HCT116 (cell line): Measurements from ENCODE around the gene UBALD2. TPM values are rescaled to one million over a fixed set of nuclear protein-coding genes. Genes with fewer than 3 reads are reported as not detected.
A peak's percentile ranks its signal among the peaks of the same experiment; 100 is the strongest.

ENCODE experiments used
- ATAC-seq: fragments of 200-7000 bp; cut with Tn5 transposase; 2 replicates; pipeline ENCODE4 v1.9.1; 2020; ENCODE audit warnings: mild to moderate bottlenecking, moderate library complexity
- BruUV-seq: library from RNA; stranded (reverse); fragments of 400-500 nt; replicated peaks from 2 replicates; lab custom pipeline; 2021; lab: Mats Ljungman, UMichigan
- CTCF ChIA-PET: fragments of 300-600 bp; sonication (Branson Sonifier 250); formaldehyde crosslinking; loops from one replicate; lab custom pipeline; 2021; ENCODE audit warnings: antibody characterized with exemption; lab: Charles Lee
- POLR2A ChIA-PET: fragments of 300-600, 350-600 bp; sonication (Branson Sonifier 250); formaldehyde crosslinking; loops from one replicate; lab custom pipeline; 2021; ENCODE audit warnings: antibody characterized with exemption; lab: Charles Lee
- RAD21 ChIA-PET, 2 experiments: fragments of 300-600 bp; sonication (Branson Sonifier 250); formaldehyde crosslinking; loops; one replicate each; lab custom pipeline; 2023; ENCODE audit warnings: low total read pairs in 2 of 2; ENCODE audit not compliant: uncharacterized antibody in 2 of 2, unreplicated experiment in 2 of 2, low non-redundant PET in 1 of 2; lab: Charles Lee
- DNase-seq: peaks from one replicate; pipeline ENCODE4 v3.0.0-alpha.2; 2010; ENCODE audit warnings: low read depth, low spot score
- H2AFZ ChIP-seq: fragments of 200-600 bp; shearing (Covaris generic), sonication (generic); 2 replicates; pipeline ENCODE4 v1.6.1; 2017; ENCODE audit warnings: low read depth, mixed run types, mixed read lengths, antibody characterized with exemption, low read length; ENCODE audit not compliant: poor library complexity, severe bottlenecking
- H3K27ac ChIP-seq: 2 replicates; pipeline ENCODE4 v1.5.1; 2012; ENCODE audit warnings: low read depth, low read length
- H3K27me3 ChIP-seq: fragments of 200-600 bp; sonication (generic); 2 replicates; pipeline ENCODE4 v1.6.1; 2016; ENCODE audit warnings: mixed run types, low read length, mixed read lengths; ENCODE audit not compliant: insufficient read depth
- H3K36me3 ChIP-seq, 2 experiments: fragments of 200-500 bp in 1 of 2; fragments of 200-600 bp in 1 of 2; sonication (Bioruptor generic) in 1 of 2; sonication (generic) in 1 of 2; 2 replicates each; pipeline versions ENCODE4 v1.5.1 to v1.6.1; 2014 to 2016; ENCODE audit warnings: low read length in 2 of 2, inconsistent platforms in 1 of 2, mixed read lengths in 1 of 2, mixed run types in 1 of 2; ENCODE audit not compliant: insufficient read depth in 2 of 2, control insufficient read depth in 1 of 2
- H3K4me1 ChIP-seq, 2 experiments: fragments of 200-600 bp in 1 of 2; sonication (generic) in 1 of 2; 2 replicates each; pipeline versions ENCODE4 v1.5.1 to v1.6.1; 2012 to 2017; ENCODE audit warnings: low read length in 2 of 2, inconsistent platforms in 1 of 2, mild to moderate bottlenecking in 1 of 2, mixed read lengths in 1 of 2, mixed run types in 1 of 2, moderate library complexity in 1 of 2; ENCODE audit not compliant: insufficient read depth in 2 of 2, control insufficient read depth in 1 of 2
- H3K4me2 ChIP-seq: fragments of 200-600 bp; sonication (generic); 2 replicates; pipeline ENCODE4 v1.6.1; 2017; ENCODE audit warnings: mixed run types, low read length, mixed read lengths
- H3K4me3 ChIP-seq, 2 experiments: fragments of 200-600 bp in 1 of 2; sonication (generic) in 1 of 2; replicated peaks in 1 of 2; 2 replicates each; pipeline ENCODE4 v1.5.1; 2011 to 2016; ENCODE audit warnings: low read length in 2 of 2, control low read depth in 1 of 2, low read depth in 1 of 2, mild to moderate bottlenecking in 1 of 2, mixed read lengths in 1 of 2, mixed run types in 1 of 2
- H3K79me2 ChIP-seq: fragments of 200-600 bp; sonication (generic); 2 replicates; pipeline ENCODE4 v1.6.1; 2017; ENCODE audit warnings: mild to moderate bottlenecking, mixed run types, low read length, moderate library complexity, mixed read lengths; ENCODE audit not compliant: insufficient read depth
- H3K9ac ChIP-seq: fragments of 200-600 bp; sonication (generic); 2 replicates; pipeline ENCODE4 v1.6.1; 2016; ENCODE audit warnings: low read length, mixed read lengths
- H3K9me2 ChIP-seq: fragments of 200-600 bp; sonication (generic), shearing (Covaris generic); 2 replicates; pipeline ENCODE4 v1.6.1; 2017; ENCODE audit warnings: mixed run types, mild to moderate bottlenecking, moderate library complexity; ENCODE audit not compliant: insufficient read depth
- H3K9me3 ChIP-seq, 2 experiments: fragments of 200-500 bp in 1 of 2; fragments of 200-600 bp in 1 of 2; sonication (Bioruptor generic) in 1 of 2; sonication (generic) in 1 of 2; 2 replicates each; pipeline ENCODE4 v1.6.1; 2014 to 2017; ENCODE audit warnings: low read length in 2 of 2, mixed read lengths in 2 of 2, inconsistent platforms in 1 of 2, low read depth in 1 of 2, mild to moderate bottlenecking in 1 of 2, mixed run types in 1 of 2, moderate library complexity in 1 of 2; ENCODE audit not compliant: control insufficient read depth in 1 of 2, insufficient read depth in 1 of 2
- H4K20me1 ChIP-seq: fragments of 200-600 bp; sonication (generic), shearing (Covaris generic); 2 replicates; pipeline ENCODE4 v1.6.1; 2017; ENCODE audit warnings: mixed run types, mild to moderate bottlenecking, moderate library complexity; ENCODE audit not compliant: insufficient read depth
- CBX3 ChIP-seq: IDR thresholded peaks from 2 replicates; pipeline ENCODE4 v1.6.1; 2012; ENCODE audit warnings: low read depth
- EZH2 ChIP-seq: fragments of 200-600 bp; sonication (generic); IDR thresholded peaks from 2 replicates; pipeline ENCODE4 v1.6.1; 2017; ENCODE audit warnings: antibody characterized with exemption, mixed run types
- EZH2phosphoT487 ChIP-seq: fragments of 200-600 bp; IDR thresholded peaks from 2 replicates; pipeline ENCODE4 v1.6.1; 2018; ENCODE audit warnings: antibody characterized with exemption, borderline replicate concordance
- FOSL1 ChIP-seq: IDR thresholded peaks from 2 replicates; pipeline ENCODE4 v1.6.1; 2012; ENCODE audit warnings: low read depth
- JUND ChIP-seq: IDR thresholded peaks from 2 replicates; pipeline ENCODE4 v1.6.1; 2012
- MAX ChIP-seq: IDR thresholded peaks from 2 replicates; pipeline ENCODE4 v1.6.1; 2012
- POLR2AphosphoS5 ChIP-seq: IDR thresholded peaks from 2 replicates; pipeline ENCODE4 v1.6.1; 2011; ENCODE audit warnings: mild to moderate bottlenecking, low read depth, low read length, moderate library complexity
- RAD21 ChIP-seq: IDR thresholded peaks from 2 replicates; pipeline ENCODE4 v1.6.1; 2012; ENCODE audit warnings: low read depth, mild to moderate bottlenecking
- REST ChIP-seq: IDR thresholded peaks from 2 replicates; pipeline ENCODE4 v1.6.1; 2012; ENCODE audit warnings: low read depth
- SIN3A ChIP-seq: IDR thresholded peaks from 2 replicates; pipeline ENCODE4 v1.6.1; 2012; ENCODE audit warnings: low read depth
- SRF ChIP-seq: IDR thresholded peaks from 2 replicates; pipeline ENCODE4 v1.6.1; 2012; ENCODE audit warnings: low read depth
- TCF7L2 ChIP-seq: IDR thresholded peaks from 2 replicates; pipeline ENCODE4 v1.7.0; 2011; ENCODE audit warnings: borderline replicate concordance, inconsistent platforms; ENCODE audit not compliant: insufficient read depth, insufficient read length; ENCODE audit errors: extremely low read depth
- YY1 ChIP-seq: IDR thresholded peaks from 2 replicates; pipeline ENCODE4 v1.6.1; 2011; ENCODE audit warnings: low read length, low read depth, moderate library complexity, mild to moderate bottlenecking; ENCODE audit not compliant: insufficient replicate concordance; ENCODE audit errors: extremely low read depth
- ZBTB33 ChIP-seq: IDR thresholded peaks from 2 replicates; pipeline ENCODE4 v1.6.1; 2011; ENCODE audit warnings: mild to moderate bottlenecking, low read length, moderate library complexity; ENCODE audit not compliant: insufficient replicate concordance; ENCODE audit errors: extremely low read depth
- ZFX ChIP-seq: fragments of 450-650 bp; IDR thresholded peaks from 2 replicates; pipeline ENCODE4 v1.6.1; 2017
- intact Hi-C: fragments of 100-400 bp; cut with micrococcal nuclease; formaldehyde crosslinking; loops from 2 replicates; pipeline ENCODE4 v1.10.0; 2022
- total RNA-seq: library from RNA; stranded (reverse); gene quantifications from one replicate; pipeline ENCODE4 v1.2.1, GENCODE V29; 2021; ENCODE audit not compliant: unreplicated experiment
- TF ChIP-seq, protein P1 (sequence below): IDR thresholded peaks from 2 replicates; pipeline ENCODE4 v1.6.1; 2012
- TF ChIP-seq, protein P2 (sequence below), 3 experiments: fragments of 200-600 bp in 1 of 3; sonication (generic) in 1 of 3; IDR thresholded peaks in 2 of 3; conservative IDR thresholded peaks in 1 of 3; 2 replicates each; pipeline ENCODE4 v1.5.1; 2012 to 2017; ENCODE audit warnings: low read depth in 2 of 3, low read length in 2 of 3, antibody characterized with exemption in 1 of 3, borderline replicate concordance in 1 of 3, control low read depth in 1 of 3, mild to moderate bottlenecking in 1 of 3, mixed read lengths in 1 of 3, mixed run types in 1 of 3, moderate library complexity in 1 of 3; ENCODE audit not compliant: insufficient read depth in 1 of 3

Gene UBALD2
- total RNA-seq, 1 experiment from 2014 or later, result 94.3 TPM

DNA sequence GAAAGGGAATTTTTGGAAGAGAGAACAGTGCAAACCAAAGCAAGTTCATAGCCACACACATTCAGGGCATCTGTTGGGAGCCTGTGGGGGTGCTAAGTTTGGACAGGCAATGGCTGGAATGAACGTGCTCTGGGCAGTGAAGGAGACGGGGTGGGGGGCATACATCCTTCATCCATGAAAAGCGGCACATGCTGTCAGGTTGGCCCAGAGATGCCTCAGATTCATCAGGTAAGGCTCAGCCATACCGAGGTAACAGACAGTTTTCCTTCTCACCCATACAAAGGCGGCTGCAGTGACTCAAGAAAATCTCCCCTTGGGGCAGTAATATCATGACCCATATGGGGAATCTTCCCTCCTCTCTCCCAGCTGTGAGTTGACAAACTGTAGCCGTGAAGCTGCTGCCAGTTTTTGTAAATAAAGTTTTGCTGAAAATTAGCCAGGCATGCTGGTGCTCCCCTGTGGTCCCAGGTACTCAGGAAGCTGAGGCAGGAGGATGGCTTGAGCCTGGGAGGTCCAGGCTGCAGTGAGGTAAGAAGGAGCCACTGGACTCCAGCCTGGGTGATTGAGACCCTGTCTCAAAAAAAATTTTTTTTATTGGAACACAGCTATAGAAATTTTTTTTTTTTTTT, 9.2 kb upstream of the UBALD2 start:
- POLR2A ChIA-PET, result interaction anchor here (3.2 kb wide), 1 partner anchor 9 kb away, joined by 17 read pairs; the partner anchor contains the start of gene UBALD2

More for the DNA sequence above, 9.2 kb upstream of the UBALD2 start:
- Histone ChIP-seq H3K4me3 (no peak overlapping the region), H3K27me3 (no peaks in the 10 kb centered on the region), H4K20me1 (no peaks in the 10 kb centered on the region), H3K4me1 (peaks cover 2 to 20% of the 10 kb centered on the region in 2 experiments; a peak in 3 of 4 replicates), H3K79me2 (no peaks in the 10 kb centered on the region), H3K9me3 (no peaks in the 10 kb centered on the region), H3K27ac (no peak overlapping the region), H2AFZ (peak overlapping the region; percentile 29), H3K4me2 (no peak overlapping the region), H3K9me2 (no peaks in the 10 kb centered on the region), H3K9ac (no peak overlapping the region), H3K36me3 (no peaks in the 10 kb centered on the region)
- ChIA-PET RAD21 (no interaction called here), CTCF (no interaction called here)
- intact Hi-C loops, result no loop called here
- DNase-seq (no peak), ATAC-seq (no peak)
- BruUV-seq, result no TSS peak
- no peak for TF ChIP-seq CBX3
- TF ChIP-seq FOSL1, result no peak
- TF ChIP-seq, protein P1, sequence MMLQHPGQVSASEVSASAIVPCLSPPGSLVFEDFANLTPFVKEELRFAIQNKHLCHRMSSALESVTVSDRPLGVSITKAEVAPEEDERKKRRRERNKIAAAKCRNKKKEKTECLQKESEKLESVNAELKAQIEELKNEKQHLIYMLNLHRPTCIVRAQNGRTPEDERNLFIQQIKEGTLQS, result no peak
- TF ChIP-seq SRF, result no peak
- no peak for TF ChIP-seq RAD21
- no peak for TF ChIP-seq POLR2AphosphoS5
- no peak for TF ChIP-seq EZH2
- TF ChIP-seq SIN3A, result no peak
- TF ChIP-seq YY1, result no peak
- TF ChIP-seq EZH2phosphoT487, result no peak
- no peak for TF ChIP-seq REST
- TF ChIP-seq TCF7L2, result no peak
- no peak for TF ChIP-seq MAX
- TF ChIP-seq ZFX, result no peak
- no peak for TF ChIP-seq JUND
- no peak for TF ChIP-seq ZBTB33
- TF ChIP-seq, protein P2, sequence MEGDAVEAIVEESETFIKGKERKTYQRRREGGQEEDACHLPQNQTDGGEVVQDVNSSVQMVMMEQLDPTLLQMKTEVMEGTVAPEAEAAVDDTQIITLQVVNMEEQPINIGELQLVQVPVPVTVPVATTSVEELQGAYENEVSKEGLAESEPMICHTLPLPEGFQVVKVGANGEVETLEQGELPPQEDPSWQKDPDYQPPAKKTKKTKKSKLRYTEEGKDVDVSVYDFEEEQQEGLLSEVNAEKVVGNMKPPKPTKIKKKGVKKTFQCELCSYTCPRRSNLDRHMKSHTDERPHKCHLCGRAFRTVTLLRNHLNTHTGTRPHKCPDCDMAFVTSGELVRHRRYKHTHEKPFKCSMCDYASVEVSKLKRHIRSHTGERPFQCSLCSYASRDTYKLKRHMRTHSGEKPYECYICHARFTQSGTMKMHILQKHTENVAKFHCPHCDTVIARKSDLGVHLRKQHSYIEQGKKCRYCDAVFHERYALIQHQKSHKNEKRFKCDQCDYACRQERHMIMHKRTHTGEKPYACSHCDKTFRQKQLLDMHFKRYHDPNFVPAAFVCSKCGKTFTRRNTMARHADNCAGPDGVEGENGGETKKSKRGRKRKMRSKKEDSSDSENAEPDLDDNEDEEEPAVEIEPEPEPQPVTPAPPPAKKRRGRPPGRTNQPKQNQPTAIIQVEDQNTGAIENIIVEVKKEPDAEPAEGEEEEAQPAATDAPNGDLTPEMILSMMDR (IDR thresholded peaks at IDR 0.05 in 2 of 3, conservative IDR thresholded peaks at IDR 0.05 in 1 of 3; ENCODE audit: borderline replicate concordance in 1 of 3, insufficient read depth in 1 of 3, low read depth in 2 of 3, low read length in 2 of 3), result no peak
